WTC11 (cell line): ENCODE measurements around the gene WSB1.

Experiments
- TEAD1 ChIP-seq: sonication (generic); formaldehyde crosslinking; IDR thresholded peaks from 2 replicates; pipeline ENCODE4 v1.8.0; 2022; ENCODE audit warnings: mild to moderate bottlenecking, missing genetic modification reagents
- TF ChIP-seq, protein P1 (sequence below): sonication (generic); formaldehyde crosslinking; IDR thresholded peaks from 2 replicates; pipeline ENCODE4 v1.8.0; 2022; ENCODE audit warnings: mild to moderate bottlenecking, missing genetic modification reagents

DNA sequence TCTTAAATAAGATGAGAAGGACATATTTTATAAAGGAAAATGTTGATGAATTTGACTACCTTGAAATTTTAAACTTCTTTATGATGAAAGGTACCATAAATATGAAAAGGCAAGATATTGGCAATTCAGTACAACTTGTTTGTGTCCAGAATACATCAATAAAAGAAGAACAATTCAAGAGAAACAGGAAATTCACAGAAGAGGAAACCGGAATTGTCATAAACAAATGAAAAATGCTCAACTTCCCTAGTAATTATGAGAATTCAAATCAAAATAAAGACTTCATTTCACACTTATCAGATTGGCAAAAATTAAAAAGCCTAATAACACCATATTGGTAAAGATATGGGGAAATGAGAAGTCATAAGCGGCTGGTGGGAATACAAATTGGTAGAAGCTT lies 54.3 kb downstream of the WSB1 start:
- no peak for TF ChIP-seq TEAD1 (CRISPR knock-in tag)
- TF ChIP-seq, protein P1, sequence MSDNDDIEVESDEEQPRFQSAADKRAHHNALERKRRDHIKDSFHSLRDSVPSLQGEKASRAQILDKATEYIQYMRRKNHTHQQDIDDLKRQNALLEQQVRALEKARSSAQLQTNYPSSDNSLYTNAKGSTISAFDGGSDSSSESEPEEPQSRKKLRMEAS, result no peak
